K562 (cell line): ENCODE measurements around the gene ATF4. TPM values are rescaled to one million over a fixed set of nuclear protein-coding genes. Genes with fewer than 3 reads are reported as not detected.

ENCODE experiments used
- ARID3A ChIP-seq: IDR thresholded peaks from 2 replicates; pipeline ENCODE4 v1.6.1; 2012; ENCODE audit warnings: low read depth, low read length, improper control_type of control experiment, borderline replicate concordance
- BRF1 ChIP-seq: IDR thresholded peaks from 3 replicates; pipeline ENCODE4 v1.6.1; 2011; ENCODE audit warnings: borderline replicate concordance, mild to moderate bottlenecking; ENCODE audit not compliant: insufficient read length; ENCODE audit errors: extremely low read depth
- CBX1 ChIP-seq: sonication (generic); IDR thresholded peaks from 2 replicates; pipeline ENCODE4 v1.6.1; 2016; ENCODE audit warnings: antibody characterized with exemption, low read depth, mild to moderate bottlenecking
- FOXK2 ChIP-seq, 2 experiments: fragments of 450-650 bp; IDR thresholded peaks in 1 of 2; conservative IDR thresholded peaks in 1 of 2; 2 replicates each; pipeline ENCODE4 v1.6.1; 2016; ENCODE audit warnings: low read depth in 2 of 2, mild to moderate bottlenecking in 1 of 2
- GATA2 ChIP-seq: sonication (generic); formaldehyde crosslinking; IDR thresholded peaks from 2 replicates; pipeline ENCODE4 v1.4.0; 2020; ENCODE audit warnings: mild to moderate bottlenecking, missing genetic modification reagents
- IFI16 ChIP-seq: fragments of 250-450 bp; sonication (Bioruptor Pico); IDR thresholded peaks from 2 replicates; pipeline ENCODE4 v2.1.2; 2022; ENCODE audit warnings: mild to moderate bottlenecking, inconsistent platforms
- NFXL1 ChIP-seq: fragments of 450-650 bp; formaldehyde crosslinking; IDR thresholded peaks from 2 replicates; pipeline ENCODE4 v1.4.0; 2021; ENCODE audit warnings: mild to moderate bottlenecking
- RNF219 ChIP-seq: fragments of 250-450 bp; sonication (Bioruptor Pico); IDR thresholded peaks from 2 replicates; pipeline ENCODE4 v1.5.0; 2022; ENCODE audit warnings: mild to moderate bottlenecking
- SIN3B ChIP-seq: fragments of 450-650 bp; IDR thresholded peaks from 2 replicates; pipeline ENCODE4 v1.6.1; 2017; ENCODE audit warnings: low read depth, mild to moderate bottlenecking, moderate library complexity
- TSHZ1 ChIP-seq: fragments of 250-450 bp; sonication (Bioruptor Pico); IDR thresholded peaks from 2 replicates; pipeline ENCODE4 v1.4.0; 2020; ENCODE audit warnings: mild to moderate bottlenecking, moderate library complexity
- ZHX1 ChIP-seq: fragments of 150-350 bp; conservative IDR thresholded peaks from 2 replicates; pipeline ENCODE4 v1.6.1; 2014; ENCODE audit warnings: low read length
- ZNF12 ChIP-seq: sonication (generic); formaldehyde crosslinking; IDR thresholded peaks from 2 replicates; pipeline ENCODE4 v1.4.0; 2020; ENCODE audit warnings: mild to moderate bottlenecking, missing genetic modification reagents
- ZNF124 ChIP-seq: sonication (generic); formaldehyde crosslinking; IDR thresholded peaks from 2 replicates; pipeline ENCODE4 v1.8.1; 2022; ENCODE audit warnings: missing genetic modification reagents
- ZNF398 ChIP-seq: fragments of 250-450 bp; sonication (Bioruptor Pico); IDR thresholded peaks from 2 replicates; pipeline ENCODE4 v1.8.0; 2021; ENCODE audit warnings: moderate library complexity, mild to moderate bottlenecking, inconsistent platforms
- ZNF444 ChIP-seq: fragments of 250-450 bp; sonication (Bioruptor Pico); IDR thresholded peaks from 2 replicates; pipeline ENCODE4 v1.4.0; 2020; ENCODE audit warnings: mild to moderate bottlenecking, moderate library complexity
- ZNF583 ChIP-seq: fragments of 250-450 bp; sonication (Bioruptor Pico); IDR thresholded peaks from 2 replicates; pipeline ENCODE4 v1.4.0; 2020
- polyA plus RNA-seq, 8 experiments: library from polyadenylated mRNA; depleted of rRNA in 4 of 8; stranded (reverse) in 5 of 8; unstranded in 3 of 8; fragments of >200 nt; fragmentation: Nextera tagmentation in 2 of 8; fragmentation: Illumina TruSeq in 1 of 8; extraction: Ambion mirVana in 2 of 8; extraction: Trizol in 1 of 8; gene quantifications; 2 replicates each; pipeline versions ENCODE4 v1.2.1 to v1.2.3, GENCODE V29; 2011 to 2014; ENCODE audit warnings: inconsistent platforms in 1 of 8, missing spikeins in 1 of 8
- total RNA-seq, 7 experiments: library from RNA; depleted of rRNA in 6 of 7; stranded (reverse); fragments of >200 nt in 6 of 7; fragmentation: Illumina TruSeq in 2 of 7; extraction: Trizol in 2 of 7; gene quantifications; 2 replicates each; pipeline versions ENCODE4 v1.2.1 to v1.2.3, GENCODE V29; 2011 to 2021; ENCODE audit warnings: low replicate concordance in 1 of 7

ATF4 gene
- total and polyA plus RNA-seq, 9 of the 15 experiments (the other 6 are each of a cell fraction or from before 2014, with no cell fraction given), result 93.1 to 723 (median 355) TPM

- TF ChIP-seq ZNF398 (no peak), ZNF583 (no peak), TSHZ1 (no peak), ZNF124 (CRISPR knock-in tag) (no peak), SIN3B (peak; percentile 83; the same call in 1 of the 2 replicates), ZNF444 (CRISPR knock-in tag) (no peak), FOXK2 (conservative IDR thresholded peaks at IDR 0.05 in 1 of 2, IDR thresholded peaks at IDR 0.05 in 1 of 2; ENCODE audit: low read depth in 2 of 2) (no peak), GATA2 (CRISPR knock-in tag) (no peak), ZHX1 (no peak), ZNF12 (CRISPR knock-in tag) (no peak), RNF219 (CRISPR knock-in tag) (no peak), ARID3A (no peak), BRF1 (no peak), CBX1 (no peak; the same call in 1 of the 2 replicates), IFI16 (CRISPR knock-in tag) (no peak), NFXL1 (no peak)
Observed at GRCh38 chr22:39519681-39520225, 609 bp upstream of the ATF4 start (continued).
